Prostate gland (tissue), 2 donors: ENCODE data around the gene GBP7. TPM values are rescaled to one million over a fixed set of nuclear protein-coding genes. Genes with fewer than 3 reads are reported as not detected.

Experiments
- DNase-seq: peaks from one replicate; pipeline ENCODE4 v3.0.0-alpha.2; 2019; ENCODE audit warnings: low spot score
- H3K27ac ChIP-seq, 2 donors: fragments of 200-600 bp; sonication (generic); 2 replicates each; pipeline ENCODE4 v1.5.1; 2017 to 2019
- H3K27me3 ChIP-seq: fragments of 200-600 bp; sonication (generic); replicated peaks from 2 replicates; pipeline ENCODE4 v1.5.1; 2019; ENCODE audit not compliant: insufficient read depth
- H3K36me3 ChIP-seq, 2 donors: fragments of 200-600 bp; sonication (generic); 1 replicate in 1 of 2; 2 replicates in 1 of 2; pipeline versions ENCODE4 v1.5.1 to v1.8.1; 2017 to 2019
- H3K4me1 ChIP-seq: fragments of 200-600 bp; sonication (generic); replicated peaks from 2 replicates; pipeline ENCODE4 v1.5.1; 2019
- H3K4me3 ChIP-seq, 2 donors: fragments of 200-600 bp; sonication (generic); 2 replicates each; pipeline ENCODE4 v1.5.1; 2017 to 2019
- H3K9me3 ChIP-seq: fragments of 200-600 bp; sonication (generic); 2 replicates; pipeline ENCODE4 v1.5.1; 2017
- POLR2A ChIP-seq: fragments of 450-650 bp; IDR thresholded peaks from one replicate; pipeline ENCODE4 v1.6.1; 2016; ENCODE audit warnings: antibody characterized with exemption, mild to moderate bottlenecking
- POLR2AphosphoS5 ChIP-seq: sonication (generic); formaldehyde crosslinking; IDR thresholded peaks from one replicate; pipeline ENCODE4 v1.6.1; 2017; ENCODE audit warnings: antibody characterized with exemption
- WGBS: methylation state at CpG from one replicate; pipeline ENCODE4 v1.1.5; 2018; 5-methylcytosine and 5-hydroxymethylcytosine counted together
- intact Hi-C: fragments of 100-400 bp; cut with DNase I; formaldehyde crosslinking; loops from one replicate; pipeline ENCODE4 v1.14.2; 2022
- total RNA-seq, 2 donors: library from RNA; depleted of rRNA; stranded (reverse); fragments of >200 nt; gene quantifications; one replicate each; pipeline ENCODE4 v1.1.0, GENCODE V29; 2016
- TF ChIP-seq, protein P1 (sequence below), 4 experiments: fragments of 200-600 bp in 2 of 4; fragments of 450-650 bp in 2 of 4; sonication (generic) in 2 of 4; IDR thresholded peaks; 1 replicate in 3 of 4; 2 replicates in 1 of 4; pipeline ENCODE4 v1.5.1; 2016 to 2019; ENCODE audit warnings: antibody characterized with exemption in 4 of 4, mild to moderate bottlenecking in 2 of 4, moderate library complexity in 2 of 4

GBP7 gene
- total RNA-seq, 2 donors from 2014 or later: not detected

DNA sequence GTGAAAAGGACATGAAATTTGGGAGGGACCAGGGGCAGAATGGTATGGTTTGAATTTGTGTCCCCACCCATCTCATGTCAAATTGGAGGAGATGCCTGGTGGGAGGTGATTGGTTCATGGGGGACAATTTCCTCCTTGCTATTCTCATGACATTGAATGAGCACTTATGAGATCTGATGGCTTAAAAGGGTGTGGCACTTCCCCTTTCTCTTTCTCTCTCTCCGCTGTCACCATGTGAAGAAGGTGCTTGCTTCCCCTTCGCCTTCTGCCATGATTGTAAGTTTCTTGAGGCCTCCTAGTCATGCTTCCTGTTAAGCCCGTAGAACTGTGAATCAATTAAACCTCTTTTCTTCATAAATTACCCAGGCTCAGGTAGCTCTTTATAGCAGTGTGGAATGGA is 30.6 kb upstream of the GBP7 start:
- H3K27ac ChIP-seq: no peak overlapping the region
- no peak for TF ChIP-seq POLR2A
- TF ChIP-seq POLR2AphosphoS5: no peak
- TF ChIP-seq, protein P1, sequence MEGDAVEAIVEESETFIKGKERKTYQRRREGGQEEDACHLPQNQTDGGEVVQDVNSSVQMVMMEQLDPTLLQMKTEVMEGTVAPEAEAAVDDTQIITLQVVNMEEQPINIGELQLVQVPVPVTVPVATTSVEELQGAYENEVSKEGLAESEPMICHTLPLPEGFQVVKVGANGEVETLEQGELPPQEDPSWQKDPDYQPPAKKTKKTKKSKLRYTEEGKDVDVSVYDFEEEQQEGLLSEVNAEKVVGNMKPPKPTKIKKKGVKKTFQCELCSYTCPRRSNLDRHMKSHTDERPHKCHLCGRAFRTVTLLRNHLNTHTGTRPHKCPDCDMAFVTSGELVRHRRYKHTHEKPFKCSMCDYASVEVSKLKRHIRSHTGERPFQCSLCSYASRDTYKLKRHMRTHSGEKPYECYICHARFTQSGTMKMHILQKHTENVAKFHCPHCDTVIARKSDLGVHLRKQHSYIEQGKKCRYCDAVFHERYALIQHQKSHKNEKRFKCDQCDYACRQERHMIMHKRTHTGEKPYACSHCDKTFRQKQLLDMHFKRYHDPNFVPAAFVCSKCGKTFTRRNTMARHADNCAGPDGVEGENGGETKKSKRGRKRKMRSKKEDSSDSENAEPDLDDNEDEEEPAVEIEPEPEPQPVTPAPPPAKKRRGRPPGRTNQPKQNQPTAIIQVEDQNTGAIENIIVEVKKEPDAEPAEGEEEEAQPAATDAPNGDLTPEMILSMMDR (IDR thresholded peaks at IDR 0.05): no peak
- intact Hi-C loops: no loop called here
- H3K4me1 ChIP-seq: no peaks in the 10 kb centered on the region
- no peaks in the 10 kb centered on the region for H3K36me3 ChIP-seq
- no peak overlapping the region for H3K4me3 ChIP-seq
- 93% methylated on average over 3 of the region's 3 CpGs for WGBS
- no peak for DNase-seq
- H3K27me3 ChIP-seq: no peaks in the 10 kb centered on the region
- no peaks in the 10 kb centered on the region for H3K9me3 ChIP-seq

DNA sequence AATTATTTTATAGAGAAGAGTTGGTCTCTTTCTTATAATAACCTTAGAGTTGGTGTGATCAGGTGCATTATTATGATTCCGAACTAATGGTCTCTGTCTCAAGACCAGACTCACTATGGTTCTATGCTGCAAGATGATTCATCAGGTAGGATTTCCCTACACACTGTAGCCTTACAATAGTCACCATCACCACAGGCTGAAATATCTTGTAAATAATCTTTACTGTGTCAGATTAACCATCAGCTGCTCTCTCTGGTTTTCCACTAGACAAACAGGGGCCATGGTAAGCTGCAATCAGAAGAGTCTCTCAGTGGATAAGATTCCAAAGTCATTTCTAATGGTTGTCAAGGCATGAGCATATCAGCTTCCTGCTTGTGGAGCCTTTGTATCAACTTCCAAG is 27.4 kb upstream of the GBP7 start:
- no peak for DNase-seq
- no peak overlapping the region for H3K4me3 ChIP-seq
- no peaks in the 10 kb centered on the region for H3K9me3 ChIP-seq
- H3K27ac ChIP-seq: no peak overlapping the region
- no peaks in the 10 kb centered on the region for H3K27me3 ChIP-seq
- intact Hi-C loops: no loop called here
- H3K36me3 ChIP-seq: no peaks in the 10 kb centered on the region
- no peaks in the 10 kb centered on the region for H3K4me1 ChIP-seq
- 88% methylated on average over 1 of the region's 1 CpG for WGBS
- TF ChIP-seq POLR2AphosphoS5 (no peak), POLR2A (no peak)
- TF ChIP-seq, protein P1 (IDR thresholded peaks at IDR 0.05): no peak

DNA sequence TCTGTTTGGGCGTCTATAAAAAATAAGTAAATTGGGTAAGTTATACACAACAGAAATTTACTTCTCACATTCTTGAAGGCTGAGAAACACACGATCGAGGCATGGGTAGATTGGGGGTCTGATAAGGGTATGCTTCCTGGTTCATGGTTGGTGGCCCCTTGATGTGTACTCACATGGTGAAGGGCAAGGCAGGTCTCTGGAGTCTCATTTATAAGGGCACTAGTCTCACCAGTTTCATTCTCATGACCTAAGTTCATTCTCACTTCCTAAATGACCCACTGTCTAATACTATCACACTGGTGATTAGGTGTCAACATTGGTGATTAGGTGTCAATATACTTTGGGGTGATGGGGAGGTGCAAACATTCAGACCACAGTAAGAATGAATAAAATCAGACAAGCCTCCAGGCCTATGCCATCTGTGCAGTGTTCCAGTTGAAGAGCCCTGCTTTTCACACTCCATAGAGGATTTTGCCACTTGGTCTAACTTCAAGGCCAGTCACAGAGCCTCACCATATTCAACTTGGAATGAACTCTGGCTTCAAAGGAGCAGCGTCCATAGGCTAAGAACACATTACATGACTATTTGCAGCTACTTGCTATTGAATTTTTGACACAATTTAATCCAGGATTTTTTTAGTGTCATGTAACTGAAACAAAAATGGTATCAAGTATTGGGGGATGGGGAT is 25.4 kb upstream of the GBP7 start:
- 62% methylated on average over 4 of the region's 4 CpGs for WGBS
- DNase-seq: no peak
- H3K9me3 ChIP-seq: no peaks in the 10 kb centered on the region
- no peak overlapping the region for H3K27ac ChIP-seq
- no peaks in the 10 kb centered on the region for H3K36me3 ChIP-seq
- TF ChIP-seq, protein P1 (IDR thresholded peaks at IDR 0.05): no peak
- intact Hi-C loops: no loop called here
- no peak overlapping the region for H3K4me3 ChIP-seq
- no peaks in the 10 kb centered on the region for H3K27me3 ChIP-seq
- H3K4me1 ChIP-seq: no peaks in the 10 kb centered on the region

DNA sequence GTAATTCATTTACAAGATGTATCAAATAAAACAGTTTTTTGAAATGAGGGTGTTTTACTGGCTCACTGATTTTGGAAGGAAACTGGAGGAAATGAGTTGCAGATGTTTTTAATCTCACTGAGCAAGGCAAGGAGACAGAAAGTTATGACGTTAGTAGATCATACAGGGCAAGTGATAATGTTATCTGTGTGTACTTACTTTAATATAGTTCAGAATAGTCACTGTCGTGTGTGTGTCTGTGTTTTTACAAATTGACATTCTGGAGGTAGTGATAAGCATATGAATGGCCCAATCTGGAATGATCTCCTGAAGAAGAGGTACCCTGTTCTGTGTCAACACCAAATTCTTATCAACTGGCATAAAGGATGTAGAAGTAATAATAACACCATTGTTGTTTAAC is 24.9 kb upstream of the GBP7 start:
- Histone ChIP-seq H3K27me3 (no peaks in the 10 kb centered on the region), H3K4me3 (no peak overlapping the region), H3K27ac (no peak overlapping the region), H3K36me3 (no peaks in the 10 kb centered on the region), H3K9me3 (no peaks in the 10 kb centered on the region), H3K4me1 (no peaks in the 10 kb centered on the region)
- TF ChIP-seq, protein P1 (IDR thresholded peaks at IDR 0.05): no peak
- TF ChIP-seq POLR2AphosphoS5: no peak
- TF ChIP-seq POLR2A: no peak
- intact Hi-C loops: no loop called here
- WGBS: 10% methylated on average over 2 of the region's 2 CpGs
- no peak for DNase-seq

DNA sequence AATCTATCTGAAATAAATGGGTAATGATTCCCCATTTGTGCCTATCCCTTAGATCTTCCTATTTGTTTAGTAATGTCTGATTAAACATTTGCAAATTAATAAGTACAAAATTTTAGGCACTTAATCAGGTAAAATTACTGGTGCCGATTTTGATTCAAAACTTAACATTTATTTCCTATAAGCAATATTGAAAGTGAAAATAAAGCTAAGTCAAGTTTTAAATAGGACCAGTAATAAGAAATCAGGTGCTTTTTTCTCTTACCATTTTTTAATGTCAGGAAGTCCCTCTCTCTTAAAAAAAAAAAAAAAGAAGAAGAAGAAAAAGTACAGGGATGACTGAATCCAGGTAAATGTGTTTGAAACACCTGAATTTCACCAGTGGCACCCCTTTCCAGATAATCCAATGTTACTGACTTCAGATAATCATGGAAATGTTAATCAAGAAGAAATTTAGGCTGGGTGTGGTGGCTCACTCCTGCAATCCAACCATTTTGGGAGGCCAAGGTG is 23.8 kb upstream of the GBP7 start:
- no peak for DNase-seq
- no peaks in the 10 kb centered on the region for H3K27me3 ChIP-seq
- H3K27ac ChIP-seq: peak overlapping the region; percentile 79 to 82
- H3K4me1 ChIP-seq: no peaks in the 10 kb centered on the region
- TF ChIP-seq POLR2AphosphoS5 (no peak), POLR2A (no peak)
- TF ChIP-seq, protein P1 (IDR thresholded peaks at IDR 0.05): no peak
- peak overlapping the region; percentile 40 to 46 for H3K4me3 ChIP-seq
- H3K36me3 ChIP-seq: no peaks in the 10 kb centered on the region
- intact Hi-C loops: no loop called here
- no peaks in the 10 kb centered on the region for H3K9me3 ChIP-seq
- WGBS: 79% methylated on average over 1 of the region's 1 CpG
